H1 (cell line): Measurements from ENCODE around the gene SLC2A13. TPM values are rescaled to one million over a fixed set of nuclear protein-coding genes. Genes with fewer than 3 reads are reported as not detected.

Source experiments
- CTCF ChIA-PET: fragments of 300-600 bp; sonication (Branson Sonifier 250); formaldehyde crosslinking; loops from one replicate; lab custom pipeline; 2021; ENCODE audit not compliant: partially characterized antibody; lab: Charles Lee
- POLR2A ChIA-PET: fragments of 300-600 bp; sonication (Branson Sonifier 250); formaldehyde crosslinking; loops from one replicate; lab custom pipeline; 2021; ENCODE audit warnings: inconsistent platforms; ENCODE audit not compliant: partially characterized antibody; lab: Charles Lee
- DNase-seq, 2 experiments: peaks; one replicate each; pipeline versions ENCODE4 v3.0.0 to v3.0.0-alpha.2; 2010 to 2022; ENCODE audit warnings: low spot score in 2 of 2, low read depth in 1 of 2, mixed read lengths in 1 of 2
- FAIRE-seq: peaks from 2 replicates; lab custom pipeline; 2011; peaks lifted over from hg19 to GRCh38; lab: Jason Lieb, UNC
- H2AFZ ChIP-seq: 2 replicates; pipeline ENCODE4 v1.8.1; 2012; ENCODE audit warnings: low read length, inconsistent platforms
- H2AK5ac ChIP-seq: 2 replicates; pipeline ENCODE4 v1.6.1; 2013; ENCODE audit warnings: low read depth, low read length
- H2BK120ac ChIP-seq: replicated peaks from 2 replicates; pipeline ENCODE3; 2013; ENCODE audit warnings: low read depth, low read length, inconsistent platforms
- H2BK12ac ChIP-seq: 2 replicates; pipeline ENCODE4 v1.6.1; 2013; ENCODE audit warnings: low read depth, low read length
- H2BK15ac ChIP-seq: 2 replicates; pipeline ENCODE4 v1.6.1; 2013; ENCODE audit warnings: low read length
- H2BK20ac ChIP-seq: 2 replicates; pipeline ENCODE4 v1.6.1; 2013; ENCODE audit warnings: low read length
- H2BK5ac ChIP-seq: 2 replicates; pipeline ENCODE4 v1.6.1; 2013; ENCODE audit warnings: low read depth, low read length
- H3K14ac ChIP-seq: 2 replicates; pipeline ENCODE4 v1.6.1; 2013; ENCODE audit warnings: inconsistent platforms; ENCODE audit not compliant: insufficient read length
- H3K18ac ChIP-seq: 2 replicates; pipeline ENCODE4 v1.6.1; 2013; ENCODE audit warnings: low read length; ENCODE audit errors: extremely low read depth
- H3K23ac ChIP-seq: 2 replicates; pipeline ENCODE4 v1.6.1; 2013; ENCODE audit warnings: inconsistent platforms; ENCODE audit not compliant: insufficient read length
- H3K23me2 ChIP-seq: 2 replicates; pipeline ENCODE4 v1.6.1; 2013; ENCODE audit warnings: low read depth, low read length
- H3K27ac ChIP-seq: 2 replicates; pipeline ENCODE4 v1.6.1; 2011; ENCODE audit warnings: low read depth, low read length, inconsistent platforms
- H3K27me3 ChIP-seq, 4 experiments: replicated peaks in 1 of 4; 1 replicate in 1 of 4; 2 replicates in 3 of 4; pipeline versions ENCODE4 v1.6.1 to v1.8.1; 2011 to 2013; ENCODE audit warnings: low read length in 3 of 4, mild to moderate bottlenecking in 3 of 4, inconsistent platforms in 2 of 4, mixed read lengths in 2 of 4, moderate library complexity in 1 of 4; ENCODE audit not compliant: control insufficient read depth in 3 of 4, insufficient read depth in 3 of 4; ENCODE audit errors: extremely low read depth in 1 of 4
- H3K36me3 ChIP-seq, 4 experiments: 2 replicates each; pipeline versions ENCODE4 v1.6.1 to v1.8.1; 2011 to 2013; ENCODE audit warnings: mild to moderate bottlenecking in 4 of 4, low read length in 3 of 4, moderate library complexity in 2 of 4, control low read depth in 1 of 4, inconsistent platforms in 1 of 4; ENCODE audit not compliant: insufficient read depth in 4 of 4, control insufficient read depth in 2 of 4
- H3K4ac ChIP-seq: replicated peaks from 2 replicates; pipeline ENCODE3; 2013; ENCODE audit warnings: low read length, low read depth, mixed read lengths, inconsistent platforms; ENCODE audit not compliant: insufficient read length
- H3K4me1 ChIP-seq, 4 experiments: replicated peaks in 1 of 4; 1 replicate in 1 of 4; 2 replicates in 3 of 4; pipeline versions ENCODE4 v1.6.1 to v1.8.1; 2011 to 2013; ENCODE audit warnings: low read length in 3 of 4, inconsistent platforms in 2 of 4, mixed read lengths in 1 of 4; ENCODE audit not compliant: insufficient read depth in 4 of 4, control insufficient read depth in 3 of 4
- H3K4me2 ChIP-seq, 2 experiments: 2 replicates each; pipeline versions ENCODE4 v1.6.1 to v1.8.1; 2011 to 2013; ENCODE audit warnings: low read depth in 2 of 2, low read length in 2 of 2, control low read depth in 1 of 2, inconsistent platforms in 1 of 2, mild to moderate bottlenecking in 1 of 2; ENCODE audit not compliant: insufficient read depth in 1 of 2
- H3K4me3 ChIP-seq, 4 experiments: fragments of 200-600, 300-600 bp in 1 of 4; sonication (generic), shearing (Covaris generic), sonication (Bioruptor Twin) in 1 of 4; 2 replicates each; pipeline versions ENCODE4 v1.5.1 to v1.8.1; 2011 to 2016; ENCODE audit warnings: low read length in 4 of 4, low read depth in 3 of 4, control low read depth in 2 of 4, inconsistent platforms in 2 of 4, mild to moderate bottlenecking in 2 of 4, mixed read lengths in 1 of 4, moderate library complexity in 1 of 4; ENCODE audit not compliant: insufficient read depth in 2 of 4; ENCODE audit errors: extremely low read depth in 1 of 4
- H3K56ac ChIP-seq: replicated peaks from 2 replicates; pipeline ENCODE3; 2013; ENCODE audit warnings: low read depth, mild to moderate bottlenecking, mixed read lengths, low read length, inconsistent platforms; ENCODE audit not compliant: insufficient read length
- H3K79me1 ChIP-seq: 2 replicates; pipeline ENCODE4 v1.6.1; 2013; ENCODE audit warnings: low read depth, low read length, control low read depth
- H3K79me2 ChIP-seq, 2 experiments: 2 replicates each; pipeline versions ENCODE4 v1.6.1 to v1.8.1; 2012 to 2013; ENCODE audit warnings: low read length in 2 of 2, mild to moderate bottlenecking in 2 of 2, inconsistent platforms in 1 of 2; ENCODE audit not compliant: insufficient read depth in 2 of 2, control insufficient read depth in 1 of 2
- H3K9ac ChIP-seq, 4 experiments: replicated peaks in 1 of 4; 1 replicate in 1 of 4; 2 replicates in 3 of 4; pipeline versions ENCODE4 v1.6.1 to v1.8.1; 2011 to 2013; ENCODE audit warnings: low read depth in 3 of 4, low read length in 3 of 4, control low read depth in 2 of 4, mild to moderate bottlenecking in 2 of 4, moderate library complexity in 2 of 4, inconsistent platforms in 1 of 4; ENCODE audit errors: extremely low read depth in 1 of 4
- H3K9me3 ChIP-seq, 2 experiments: 2 replicates each; pipeline versions ENCODE4 v1.6.1 to v1.8.1; 2012 to 2013; ENCODE audit warnings: mild to moderate bottlenecking in 2 of 2, moderate library complexity in 2 of 2, control low read depth in 1 of 2, inconsistent platforms in 1 of 2, low read depth in 1 of 2, low read length in 1 of 2, mixed read lengths in 1 of 2; ENCODE audit not compliant: insufficient read depth in 2 of 2
- H4K20me1 ChIP-seq, 2 experiments: replicated peaks in 1 of 2; 2 replicates each; pipeline versions ENCODE3 to v1.8.1; 2011 to 2013; ENCODE audit warnings: inconsistent platforms in 2 of 2, low read length in 2 of 2, mild to moderate bottlenecking in 1 of 2; ENCODE audit not compliant: insufficient read depth in 2 of 2, control insufficient read depth in 1 of 2
- H4K5ac ChIP-seq: 2 replicates; pipeline ENCODE4 v1.6.1; 2013; ENCODE audit warnings: low read length, low read depth, mixed read lengths, inconsistent platforms; ENCODE audit not compliant: insufficient read length
- H4K8ac ChIP-seq: 2 replicates; pipeline ENCODE4 v1.8.0; 2013; ENCODE audit warnings: mild to moderate bottlenecking, moderate library complexity, low read length, inconsistent platforms; ENCODE audit not compliant: insufficient read depth; ENCODE audit errors: extremely low read depth
- H4K91ac ChIP-seq: replicated peaks from 2 replicates; pipeline ENCODE3; 2013; ENCODE audit warnings: low read length, mixed read lengths, inconsistent platforms; ENCODE audit not compliant: insufficient read length
- BACH1 ChIP-seq: IDR thresholded peaks from 2 replicates; pipeline ENCODE4 v1.6.1; 2012; ENCODE audit warnings: low read length, improper control_type of control experiment
- BRCA1 ChIP-seq: IDR thresholded peaks from 2 replicates; pipeline ENCODE4 v1.6.1; 2012; ENCODE audit warnings: low read depth, low read length, improper control_type of control experiment
- CTBP2 ChIP-seq: IDR thresholded peaks from 2 replicates; pipeline ENCODE4 v1.7.0; 2011; ENCODE audit warnings: borderline replicate concordance, mild to moderate bottlenecking, moderate library complexity, mixed read lengths, low read length; ENCODE audit not compliant: insufficient read depth, insufficient read length
- EP300 ChIP-seq, 2 experiments: IDR thresholded peaks; 1 replicate in 1 of 2; 2 replicates in 1 of 2; pipeline ENCODE4 v1.6.1; 2011 to 2012; ENCODE audit warnings: low read depth in 2 of 2, low read length in 2 of 2, mild to moderate bottlenecking in 2 of 2, borderline replicate concordance in 1 of 2, inconsistent platforms in 1 of 2, moderate library complexity in 1 of 2
- HDAC2 ChIP-seq, 2 experiments: fragments of 300-600 bp in 1 of 2; sonication (generic) in 1 of 2; IDR thresholded peaks; 2 replicates each; pipeline ENCODE4 v1.6.1; 2011 to 2012; ENCODE audit warnings: low read depth in 2 of 2, low read length in 2 of 2, mild to moderate bottlenecking in 2 of 2, moderate library complexity in 2 of 2, borderline replicate concordance in 1 of 2, inconsistent platforms in 1 of 2
- HDAC6 ChIP-seq: IDR thresholded peaks from one replicate; pipeline ENCODE4 v1.7.1; 2012; ENCODE audit warnings: low read depth, mild to moderate bottlenecking, inconsistent platforms, low read length, moderate library complexity
- JUND ChIP-seq: IDR thresholded peaks from 2 replicates; pipeline ENCODE4 v1.6.1; 2011; ENCODE audit warnings: mild to moderate bottlenecking, improper control_type of control experiment, low read length
- MAFK ChIP-seq: IDR thresholded peaks from 2 replicates; pipeline ENCODE4 v1.6.1; 2012; ENCODE audit warnings: low read depth, mild to moderate bottlenecking, improper control_type of control experiment, low read length
- SRF ChIP-seq: IDR thresholded peaks from 2 replicates; pipeline ENCODE4 v1.6.1; 2011; ENCODE audit warnings: mild to moderate bottlenecking, low read depth, low read length, moderate library complexity
- TAF7 ChIP-seq: optimal IDR thresholded peaks from 2 replicates; pipeline ENCODE3; 2011; ENCODE audit warnings: low read depth, mild to moderate bottlenecking, inconsistent platforms, low read length, moderate library complexity, borderline replicate concordance
- YY1 ChIP-seq: IDR thresholded peaks from 2 replicates; pipeline ENCODE4 v1.6.1; 2011; ENCODE audit warnings: low read depth, mild to moderate bottlenecking, low read length
- WGBS, 2 experiments: shearing (Covaris generic) in 1 of 2; methylation state at CpG; one replicate each; pipeline versions ENCODE4 v1.1.6 to v1.1.7; 2013 to 2015; ENCODE audit warnings: low lambda C conversion rate in 2 of 2, mixed read lengths in 2 of 2, inconsistent platforms in 1 of 2, low coverage in 1 of 2, missing lambda C conversion rate in 1 of 2; ENCODE audit not compliant: insufficient replicate concordance in 2 of 2, insufficient coverage in 1 of 2, insufficient read length in 1 of 2; ENCODE audit errors: extremely low coverage in 1 of 2, missing lambda C conversion rate in 1 of 2; 5-methylcytosine and 5-hydroxymethylcytosine counted together
- polyA plus RNA-seq, 7 experiments: library from polyadenylated mRNA; depleted of rRNA in 3 of 7; stranded (reverse) in 5 of 7; unstranded in 2 of 7; fragments of >200 nt in 5 of 7; fragments of 200-250 nt in 2 of 7; gene quantifications; 1 replicate in 5 of 7; 2 replicates in 1 of 7; 4 replicates in 1 of 7; pipeline versions ENCODE4 v1.2.1 to v1.2.3, GENCODE V29; 2011 to 2013; ENCODE audit warnings: missing spikeins in 2 of 7, mixed read lengths in 2 of 7
- total RNA-seq: library from RNA; stranded (reverse); fragmentation: NEBNext Ultra II Directional; extraction: Animal tissue kit (Norgen Biotek cat#: 25700); gene quantifications from 2 replicates; pipeline ENCODE4 v1.2.1, GENCODE V29; 2021
- TF ChIP-seq, protein P1 (sequence below), 3 experiments: IDR thresholded peaks; 1 replicate in 2 of 3; 2 replicates in 1 of 3; pipeline versions ENCODE4 v1.5.1 to v1.6.1; 2011; ENCODE audit warnings: low read length in 3 of 3, mild to moderate bottlenecking in 3 of 3, inconsistent platforms in 2 of 3, low read depth in 1 of 3, moderate library complexity in 1 of 3; ENCODE audit not compliant: insufficient read depth in 1 of 3; ENCODE audit errors: control extremely low read depth in 1 of 3

Gene SLC2A13
- total and polyA plus RNA-seq, 2 of the 8 experiments (the other 6 are each of a cell fraction or from before 2014, with no cell fraction given): 2.8 to 9.6 TPM

DNA sequence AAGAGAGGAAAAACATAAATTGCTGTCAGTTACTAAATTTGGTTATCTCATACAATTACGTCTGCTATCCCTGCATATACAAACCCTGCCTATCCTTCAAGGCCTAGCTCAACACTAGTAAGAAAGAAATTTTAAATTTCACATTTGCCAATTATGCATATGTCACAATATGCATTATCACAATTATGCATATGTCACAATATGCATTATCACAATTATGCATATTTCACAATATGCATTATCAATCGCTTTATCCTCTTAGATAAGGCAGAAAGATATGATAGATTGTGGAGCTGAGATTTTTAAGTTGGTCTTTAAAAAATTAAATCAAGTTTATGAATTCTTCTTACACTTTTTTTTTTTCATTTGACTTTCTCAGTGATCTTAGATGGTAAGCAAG, 291.3 kb downstream of the SLC2A13 start:
- H3K9me3 ChIP-seq: no peaks in the 10 kb centered on the region
- POLR2A ChIA-PET: no interaction called here
- no peak for TF ChIP-seq BRCA1
- TF ChIP-seq YY1: no peak
- no peak for TF ChIP-seq HDAC6
- TF ChIP-seq BACH1: no peak
- no peak for TF ChIP-seq EP300 (IDR thresholded peaks at IDR 0.05; ENCODE audit: borderline replicate concordance in 1 of 2, low read depth in 2 of 2, low read length in 2 of 2)
- TF ChIP-seq, protein P1, sequence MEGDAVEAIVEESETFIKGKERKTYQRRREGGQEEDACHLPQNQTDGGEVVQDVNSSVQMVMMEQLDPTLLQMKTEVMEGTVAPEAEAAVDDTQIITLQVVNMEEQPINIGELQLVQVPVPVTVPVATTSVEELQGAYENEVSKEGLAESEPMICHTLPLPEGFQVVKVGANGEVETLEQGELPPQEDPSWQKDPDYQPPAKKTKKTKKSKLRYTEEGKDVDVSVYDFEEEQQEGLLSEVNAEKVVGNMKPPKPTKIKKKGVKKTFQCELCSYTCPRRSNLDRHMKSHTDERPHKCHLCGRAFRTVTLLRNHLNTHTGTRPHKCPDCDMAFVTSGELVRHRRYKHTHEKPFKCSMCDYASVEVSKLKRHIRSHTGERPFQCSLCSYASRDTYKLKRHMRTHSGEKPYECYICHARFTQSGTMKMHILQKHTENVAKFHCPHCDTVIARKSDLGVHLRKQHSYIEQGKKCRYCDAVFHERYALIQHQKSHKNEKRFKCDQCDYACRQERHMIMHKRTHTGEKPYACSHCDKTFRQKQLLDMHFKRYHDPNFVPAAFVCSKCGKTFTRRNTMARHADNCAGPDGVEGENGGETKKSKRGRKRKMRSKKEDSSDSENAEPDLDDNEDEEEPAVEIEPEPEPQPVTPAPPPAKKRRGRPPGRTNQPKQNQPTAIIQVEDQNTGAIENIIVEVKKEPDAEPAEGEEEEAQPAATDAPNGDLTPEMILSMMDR (IDR thresholded peaks at IDR 0.05; ENCODE audit: control extremely low read depth in 1 of 3, insufficient read depth in 1 of 3, low read depth in 1 of 3, low read length in 3 of 3): no peak
- TF ChIP-seq HDAC2 (IDR thresholded peaks at IDR 0.05; ENCODE audit: borderline replicate concordance in 1 of 2, low read depth in 2 of 2, low read length in 2 of 2): no peak
- TF ChIP-seq TAF7: no peak
- TF ChIP-seq MAFK: no peak
- TF ChIP-seq CTBP2: no peak
- TF ChIP-seq JUND: no peak
- no peak for TF ChIP-seq SRF

More for the DNA sequence above, 291.3 kb downstream of the SLC2A13 start:
- Histone ChIP-seq H2AFZ (no peak overlapping the region), H3K27me3 (no peaks in the 10 kb centered on the region), H3K79me1 (no peaks in the 10 kb centered on the region), H4K8ac (no peak overlapping the region), H4K5ac (no peak overlapping the region), H2BK20ac (no peak overlapping the region), H2BK12ac (no peak overlapping the region), H3K18ac (no peak overlapping the region), H2AK5ac (no peak overlapping the region), H2BK120ac (no peak overlapping the region), H3K14ac (no peak overlapping the region), H3K4me1 (no peaks in the 10 kb centered on the region), H2BK5ac (no peak overlapping the region), H3K79me2 (no peaks in the 10 kb centered on the region), H3K4me2 (no peak overlapping the region), H3K27ac (no peak overlapping the region), H3K56ac (no peak overlapping the region), H2BK15ac (no peak overlapping the region), H3K23ac (no peak overlapping the region), H3K4me3 (no peak overlapping the region), H3K36me3 (no peaks in the 10 kb centered on the region), H3K23me2 (no peaks in the 10 kb centered on the region), H4K20me1 (no peaks in the 10 kb centered on the region), H4K91ac (no peak overlapping the region), H3K9ac (no peak overlapping the region), H3K4ac (no peak overlapping the region)
- 47% methylated on average over 2 of the region's 2 CpGs; no CpG with 5 or more reads in 1 of the 2 experiments for WGBS, 2 experiments
- CTCF ChIA-PET: interaction anchor here (1.1 kb wide), 1 partner anchor 176 kb away, joined by 3 read pairs; no protein-coding TSS in a partner anchor
- DNase-seq (no peak), FAIRE-seq (no peak)
